MM.1S (cell line): ENCODE data around the gene PARVA.
"Not testable (repeated sequence)": the region's sequence is repeated elsewhere in the genome, so short reads cannot be mapped to it uniquely, and the experiment has no call there.

ENCODE experiments used
- CTCF ChIP-seq: fragments of 300-600 bp; sonication (generic); IDR thresholded peaks from 2 replicates; pipeline ENCODE4 v1.5.1; 2016; ENCODE audit warnings: antibody characterized with exemption, low read length, mixed read lengths
- EZH2 ChIP-seq: fragments of 300-600 bp; sonication (generic); optimal IDR thresholded peaks from 2 replicates; pipeline ENCODE3; 2017; ENCODE audit warnings: low read depth, mild to moderate bottlenecking, antibody characterized with exemption, low read length, mixed read lengths
- EZH2phosphoT487 ChIP-seq: fragments of 300-600 bp; sonication (generic); IDR thresholded peaks from 2 replicates; pipeline ENCODE4 v1.6.1; 2018; ENCODE audit warnings: antibody characterized with exemption, low read length

DNA sequence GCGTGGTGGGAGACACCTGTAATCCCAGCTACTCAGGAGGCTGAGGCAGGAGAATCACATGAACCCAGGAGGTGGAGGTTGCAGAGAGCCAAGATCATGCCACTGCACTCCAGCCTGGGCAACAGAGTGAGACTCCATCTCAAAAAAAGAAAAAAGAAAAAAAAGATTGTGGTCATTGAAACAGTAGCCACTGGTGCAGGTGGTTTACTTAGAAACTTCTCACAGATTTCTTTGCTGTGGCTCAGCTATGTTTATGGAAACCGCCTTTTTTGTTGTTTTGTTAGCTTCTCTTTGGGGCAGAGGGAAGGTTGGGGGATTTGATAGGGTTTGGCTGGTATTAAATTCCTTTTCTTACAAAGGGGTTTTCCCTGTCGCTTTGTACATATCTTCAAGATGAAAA, 19.7 kb upstream of the PARVA start:
- not testable (repeated sequence) for TF ChIP-seq CTCF, EZH2, EZH2phosphoT487
